ENCODE data around the gene TEN1. TPM values are rescaled to one million over a fixed set of nuclear protein-coding genes. Genes with fewer than 3 reads are reported as not detected.

TEN1 gene
- total and polyA plus RNA-seq, 2 of the 13 experiments (the other 11 are each of a cell fraction or from before 2014, with no cell fraction given) = 18.0 to 21.3 TPM

DNA sequence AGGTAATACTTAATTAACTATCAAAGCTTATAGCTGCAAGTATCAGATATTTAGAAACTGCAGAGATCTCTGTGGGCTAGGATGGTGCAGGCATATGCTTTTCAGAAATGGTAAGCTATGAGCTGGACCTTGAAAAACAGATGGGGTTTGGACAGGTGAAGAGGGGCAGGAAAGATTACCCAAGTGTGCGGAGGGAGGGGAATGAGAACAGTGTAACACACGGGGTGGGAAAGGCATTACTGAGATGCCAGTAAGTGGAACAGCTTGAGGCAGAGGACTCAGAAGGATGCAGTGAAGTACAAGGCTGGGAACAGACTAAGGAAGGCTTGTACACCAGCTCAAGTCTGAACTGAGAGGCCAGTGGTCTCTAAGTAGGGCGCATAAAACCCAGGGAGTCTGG, 70.2 kb downstream of the TEN1 start:
- no peak overlapping the region for H3K4me2 ChIP-seq (ENCODE audit: low read depth, low read length)
- intact Hi-C loops (cut with micrococcal nuclease; ENCODE audit: unreplicated experiment) = no loop called here
- POLR2A ChIA-PET = interaction anchor here (0.6 kb wide), 1 partner anchor 438 kb away, joined by 4 read pairs; no protein-coding TSS in a partner anchor
- TF ChIP-seq ZNF354B (CRISPR knock-in tag; IDR thresholded peaks at IDR 0.05) = no peak
- no peak for TF ChIP-seq HDAC1 (CRISPR knock-in tag; IDR thresholded peaks at IDR 0.05)
- H3K4me1 ChIP-seq (ENCODE audit: insufficient read depth, low read length) = no peaks in the 10 kb centered on the region
- H2AFZ ChIP-seq (ENCODE audit: low read length) = no peak overlapping the region
- H3K79me2 ChIP-seq (ENCODE audit: insufficient read depth, low read length) = no peaks in the 10 kb centered on the region
- no peak overlapping the region for H3K4me3 ChIP-seq (replicated peaks in 1 of 3; ENCODE audit: insufficient read depth in 1 of 3, low read depth in 2 of 3, low read length in 3 of 3)
- BruUV-seq (replicated peaks) = no TSS peak
- FAIRE-seq = no peak
- no peaks in the 10 kb centered on the region; the same call in 1 of the 2 replicates for H4K20me1 ChIP-seq (ENCODE audit: insufficient read depth, low read length)
- CTCF ChIA-PET (ENCODE audit: low intra/inter-chr PET ratio, low total read pairs) = no interaction called here
- H3K27me3 ChIP-seq (ENCODE audit: control insufficient read depth in 1 of 2, insufficient read depth in 2 of 2, low read length in 2 of 2) = no peaks in the 10 kb centered on the region
- H3K9me3 ChIP-seq (ENCODE audit: low read length) = no peaks in the 10 kb centered on the region
- peaks cover 57 to 89% of the 10 kb centered on the region in 2 experiments for H3K36me3 ChIP-seq (replicated peaks in 1 of 2; ENCODE audit: control insufficient read depth in 1 of 2, insufficient read depth in 2 of 2, low read length in 2 of 2)
- no peak overlapping the region for H3K9ac ChIP-seq (ENCODE audit: insufficient read depth, low read depth, low read length)
- DNase-seq (ENCODE audit: low spot score) = no peak
- in situ Hi-C loops (cut with HindIII; ENCODE audit: extremely low pct_ligation_motif_present, low pct_unique_long_range_greater_than_20kb) = no loop called here
- H3K27ac ChIP-seq (ENCODE audit: extremely low read length, insufficient read depth, low read length) = no peak overlapping the region
- no peak for ATAC-seq
- 95% methylated on average over 3 of the region's 3 CpGs for WGBS (ENCODE audit: low lambda C conversion rate)

- no peak overlapping the region for H3K4me2 ChIP-seq (ENCODE audit: low read depth, low read length)
- H3K4me1 ChIP-seq (ENCODE audit: insufficient read depth, low read length) = no peaks in the 10 kb centered on the region
- H3K36me3 ChIP-seq (replicated peaks in 1 of 2; ENCODE audit: control insufficient read depth in 1 of 2, insufficient read depth in 2 of 2, low read length in 2 of 2) = peaks cover 53 to 87% of the 10 kb centered on the region in 2 experiments
- FAIRE-seq (no peak), ATAC-seq (no peak), DNase-seq (ENCODE audit: low spot score) (no peak)
- H3K4me3 ChIP-seq (replicated peaks in 1 of 3; ENCODE audit: insufficient read depth in 1 of 3, low read depth in 2 of 3, low read length in 3 of 3) = no peak overlapping the region
- no peaks in the 10 kb centered on the region; the same call in 1 of the 2 replicates for H4K20me1 ChIP-seq (ENCODE audit: insufficient read depth, low read length)
- 98% methylated on average over 15 of the region's 15 CpGs for WGBS (ENCODE audit: low lambda C conversion rate)
- in situ Hi-C loops (cut with HindIII; ENCODE audit: extremely low pct_ligation_motif_present, low pct_unique_long_range_greater_than_20kb) (no loop called here), intact Hi-C loops (cut with micrococcal nuclease; ENCODE audit: unreplicated experiment) (no loop called here)
- no peak overlapping the region for H2AFZ ChIP-seq (ENCODE audit: low read length)
- CTCF ChIA-PET (ENCODE audit: low intra/inter-chr PET ratio, low total read pairs) = no interaction called here
- no peaks in the 10 kb centered on the region for H3K79me2 ChIP-seq (ENCODE audit: insufficient read depth, low read length)
- POLR2A ChIA-PET = no interaction called here
- no peaks in the 10 kb centered on the region for H3K9me3 ChIP-seq (ENCODE audit: low read length)
- no peaks in the 10 kb centered on the region for H3K27me3 ChIP-seq (ENCODE audit: control insufficient read depth in 1 of 2, insufficient read depth in 2 of 2, low read length in 2 of 2)
- H3K27ac ChIP-seq (ENCODE audit: extremely low read length, insufficient read depth, low read length) = no peak overlapping the region
- H3K9ac ChIP-seq (ENCODE audit: insufficient read depth, low read depth, low read length) = no peak overlapping the region
- BruUV-seq (replicated peaks) = no TSS peak
- TF ChIP-seq ZNF207 (IDR thresholded peaks at IDR 0.05; ENCODE audit: borderline replicate concordance) (no peak), PAWR (CRISPR knock-in tag; IDR thresholded peaks at IDR 0.05; ENCODE audit: borderline replicate concordance) (no peak), SKI (IDR thresholded peaks at IDR 0.05; ENCODE audit: partially characterized antibody) (no peak), ZNF720 (CRISPR knock-in tag; IDR thresholded peaks at IDR 0.05) (no peak), ZNF550 (CRISPR knock-in tag; IDR thresholded peaks at IDR 0.05; ENCODE audit: borderline replicate concordance) (no peak), CEBPZ (IDR thresholded peaks at IDR 0.05; ENCODE audit: low read length) (no peak), ZIK1 (CRISPR knock-in tag; IDR thresholded peaks at IDR 0.05; ENCODE audit: borderline replicate concordance, low read depth) (no peak), ZNF441 (CRISPR knock-in tag; IDR thresholded peaks at IDR 0.05; ENCODE audit: borderline replicate concordance) (no peak)
- TF ChIP-seq, protein P1, sequence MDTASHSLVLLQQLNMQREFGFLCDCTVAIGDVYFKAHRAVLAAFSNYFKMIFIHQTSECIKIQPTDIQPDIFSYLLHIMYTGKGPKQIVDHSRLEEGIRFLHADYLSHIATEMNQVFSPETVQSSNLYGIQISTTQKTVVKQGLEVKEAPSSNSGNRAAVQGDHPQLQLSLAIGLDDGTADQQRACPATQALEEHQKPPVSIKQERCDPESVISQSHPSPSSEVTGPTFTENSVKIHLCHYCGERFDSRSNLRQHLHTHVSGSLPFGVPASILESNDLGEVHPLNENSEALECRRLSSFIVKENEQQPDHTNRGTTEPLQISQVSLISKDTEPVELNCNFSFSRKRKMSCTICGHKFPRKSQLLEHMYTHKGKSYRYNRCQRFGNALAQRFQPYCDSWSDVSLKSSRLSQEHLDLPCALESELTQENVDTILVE (CRISPR knock-in tag; IDR thresholded peaks at IDR 0.05) = no peak
- TF ChIP-seq, protein P2, sequence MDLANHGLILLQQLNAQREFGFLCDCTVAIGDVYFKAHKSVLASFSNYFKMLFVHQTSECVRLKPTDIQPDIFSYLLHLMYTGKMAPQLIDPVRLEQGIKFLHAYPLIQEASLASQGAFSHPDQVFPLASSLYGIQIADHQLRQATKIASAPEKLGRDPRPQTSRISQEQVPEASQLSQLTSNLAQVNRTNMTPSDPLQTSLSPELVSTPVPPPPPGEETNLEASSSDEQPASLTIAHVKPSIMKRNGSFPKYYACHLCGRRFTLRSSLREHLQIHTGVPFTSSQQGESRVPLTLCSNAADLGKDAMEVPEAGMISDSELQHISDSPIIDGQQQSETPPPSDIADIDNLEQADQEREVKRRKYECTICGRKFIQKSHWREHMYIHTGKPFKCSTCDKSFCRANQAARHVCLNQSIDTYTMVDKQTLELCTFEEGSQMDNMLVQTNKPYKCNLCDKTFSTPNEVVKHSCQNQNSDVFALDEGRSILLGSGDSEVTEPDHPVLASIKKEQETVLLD (CRISPR knock-in tag; IDR thresholded peaks at IDR 0.05; ENCODE audit: low read depth) = no peak
These were observed 70.9 kb downstream of the TEN1 start for GRCh38 chr17:76049836-76050537.

Measured in HepG2 (cell line).